ENCODE results near the gene XPO5. TPM values are rescaled to one million over a fixed set of nuclear protein-coding genes. Genes with fewer than 3 reads are reported as not detected.
"Not testable (repeated sequence)": the region's sequence is repeated elsewhere in the genome, so short reads cannot be mapped to it uniquely, and the experiment has no call there.

Gene XPO5
- total RNA-seq, 1 donor from 2014 or later = 53.0 TPM

DNA sequence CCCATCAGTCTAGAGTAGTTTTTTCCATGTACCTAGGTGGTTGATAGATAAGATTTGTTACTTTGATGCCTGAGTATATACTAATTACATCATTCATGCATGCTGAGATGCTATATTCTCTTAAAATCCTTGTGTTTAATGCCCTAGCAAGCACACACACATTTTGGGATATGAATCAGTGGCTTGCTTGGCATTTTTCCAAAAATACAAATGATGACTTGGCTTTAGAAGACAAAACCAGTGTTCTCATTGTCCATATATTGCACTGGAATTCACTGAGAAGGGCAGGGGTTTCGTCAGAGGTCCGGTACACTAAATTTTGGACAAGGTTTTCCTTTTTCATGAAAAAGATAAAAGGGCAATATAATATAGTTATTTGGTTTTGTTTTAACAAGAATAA lies 28.3 kb upstream of the XPO5 start:
- Histone ChIP-seq H3K9me3 (ENCODE audit: insufficient read depth, low read depth, low read length) (no peaks in the 10 kb centered on the region), H3K27ac (ENCODE audit: low read depth, low read length) (peak overlapping the region; percentile 11), H3K79me2 (ENCODE audit: insufficient read depth, low read length) (no peaks in the 10 kb centered on the region), H4K20me1 (ENCODE audit: insufficient read depth, low read length) (peaks cover 8% of the 10 kb centered on the region), H3K9ac (ENCODE audit: low read length) (no peak overlapping the region), H3K27me3 (ENCODE audit: insufficient read depth, low read length) (no peaks in the 10 kb centered on the region), H3K4me1 (ENCODE audit: insufficient read depth, low read length) (peaks cover 5% of the 10 kb centered on the region), H3K4me2 (ENCODE audit: low read length) (peak overlapping the region; percentile 3), H3K4me3 (ENCODE audit: insufficient read depth, low read depth, low read length) (no peak overlapping the region), H3K36me3 (ENCODE audit: insufficient read depth, low read length) (peaks cover 31% of the 10 kb centered on the region), H2AFZ (ENCODE audit: low read depth, low read length) (no peak overlapping the region)
- DNase-seq (ENCODE audit: low read depth) (peak; percentile 84), FAIRE-seq (no peak)
- Mint-ChIP-seq H3K27ac (ENCODE audit: unreplicated experiment) (no peak overlapping the region), H3K4me3 (ENCODE audit: unreplicated experiment) (no peak overlapping the region), H3K36me3 (ENCODE audit: low read depth, unreplicated experiment) (peaks cover 9% of the 10 kb centered on the region), H3K4me1 (ENCODE audit: low read depth, unreplicated experiment) (peaks cover 8% of the 10 kb centered on the region), H3K9me3 (ENCODE audit: unreplicated experiment) (no peaks in the 10 kb centered on the region), H3K27me3 (ENCODE audit: low read depth, unreplicated experiment) (no peaks in the 10 kb centered on the region)
- TF ChIP-seq, protein P1, sequence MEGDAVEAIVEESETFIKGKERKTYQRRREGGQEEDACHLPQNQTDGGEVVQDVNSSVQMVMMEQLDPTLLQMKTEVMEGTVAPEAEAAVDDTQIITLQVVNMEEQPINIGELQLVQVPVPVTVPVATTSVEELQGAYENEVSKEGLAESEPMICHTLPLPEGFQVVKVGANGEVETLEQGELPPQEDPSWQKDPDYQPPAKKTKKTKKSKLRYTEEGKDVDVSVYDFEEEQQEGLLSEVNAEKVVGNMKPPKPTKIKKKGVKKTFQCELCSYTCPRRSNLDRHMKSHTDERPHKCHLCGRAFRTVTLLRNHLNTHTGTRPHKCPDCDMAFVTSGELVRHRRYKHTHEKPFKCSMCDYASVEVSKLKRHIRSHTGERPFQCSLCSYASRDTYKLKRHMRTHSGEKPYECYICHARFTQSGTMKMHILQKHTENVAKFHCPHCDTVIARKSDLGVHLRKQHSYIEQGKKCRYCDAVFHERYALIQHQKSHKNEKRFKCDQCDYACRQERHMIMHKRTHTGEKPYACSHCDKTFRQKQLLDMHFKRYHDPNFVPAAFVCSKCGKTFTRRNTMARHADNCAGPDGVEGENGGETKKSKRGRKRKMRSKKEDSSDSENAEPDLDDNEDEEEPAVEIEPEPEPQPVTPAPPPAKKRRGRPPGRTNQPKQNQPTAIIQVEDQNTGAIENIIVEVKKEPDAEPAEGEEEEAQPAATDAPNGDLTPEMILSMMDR (IDR thresholded peaks at IDR 0.05; ENCODE audit: insufficient read depth, low read depth, low read length) = no peak
- TF ChIP-seq EZH2 (IDR thresholded peaks at IDR 0.05; ENCODE audit: insufficient read depth, low read length) = no peak

DNA sequence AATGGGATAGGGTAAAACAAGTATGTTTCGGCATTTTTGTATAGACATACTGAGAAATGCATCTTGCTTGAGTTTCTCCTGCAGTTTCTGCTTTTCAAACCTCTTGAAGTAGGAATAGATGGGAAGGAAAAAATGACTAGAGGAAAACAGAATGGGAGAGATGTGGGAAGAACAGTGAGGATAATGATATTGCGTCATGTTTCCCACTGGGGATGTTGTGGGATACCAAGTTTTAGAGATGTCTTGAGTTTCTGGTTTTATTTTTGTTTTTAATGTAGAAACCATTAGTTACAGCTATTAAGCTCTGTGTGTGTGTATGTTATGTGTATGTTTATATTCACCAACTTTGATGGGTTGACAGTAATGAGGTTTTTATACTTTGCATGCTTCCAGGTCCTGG lies 24.8 kb upstream of the XPO5 start:
- DNase-seq (ENCODE audit: low read depth) = no peak
- Mint-ChIP-seq H3K4me3 (ENCODE audit: unreplicated experiment) (no peak overlapping the region), H3K36me3 (ENCODE audit: low read depth, unreplicated experiment) (peaks cover 13% of the 10 kb centered on the region), H3K27ac (ENCODE audit: unreplicated experiment) (no peak overlapping the region), H3K27me3 (ENCODE audit: low read depth, unreplicated experiment) (no peaks in the 10 kb centered on the region), H3K9me3 (ENCODE audit: unreplicated experiment) (no peaks in the 10 kb centered on the region), H3K4me1 (ENCODE audit: low read depth, unreplicated experiment) (peaks cover 4% of the 10 kb centered on the region)
- Histone ChIP-seq H3K79me2 (ENCODE audit: insufficient read depth, low read length) (no peaks in the 10 kb centered on the region), H3K4me1 (ENCODE audit: insufficient read depth, low read length) (peaks cover 5% of the 10 kb centered on the region), H3K27ac (ENCODE audit: low read depth, low read length) (no peak overlapping the region), H3K9me3 (ENCODE audit: insufficient read depth, low read depth, low read length) (no peaks in the 10 kb centered on the region), H3K9ac (ENCODE audit: low read length) (no peak overlapping the region), H2AFZ (ENCODE audit: low read depth, low read length) (no peak overlapping the region), H4K20me1 (ENCODE audit: insufficient read depth, low read length) (no peaks in the 10 kb centered on the region), H3K4me3 (ENCODE audit: insufficient read depth, low read depth, low read length) (no peak overlapping the region), H3K27me3 (ENCODE audit: insufficient read depth, low read length) (no peaks in the 10 kb centered on the region), H3K4me2 (ENCODE audit: low read length) (no peak overlapping the region), H3K36me3 (ENCODE audit: insufficient read depth, low read length) (peaks cover 28% of the 10 kb centered on the region)
- FAIRE-seq = no peak
- TF ChIP-seq EZH2 (IDR thresholded peaks at IDR 0.05; ENCODE audit: insufficient read depth, low read length) = no peak

DNA sequence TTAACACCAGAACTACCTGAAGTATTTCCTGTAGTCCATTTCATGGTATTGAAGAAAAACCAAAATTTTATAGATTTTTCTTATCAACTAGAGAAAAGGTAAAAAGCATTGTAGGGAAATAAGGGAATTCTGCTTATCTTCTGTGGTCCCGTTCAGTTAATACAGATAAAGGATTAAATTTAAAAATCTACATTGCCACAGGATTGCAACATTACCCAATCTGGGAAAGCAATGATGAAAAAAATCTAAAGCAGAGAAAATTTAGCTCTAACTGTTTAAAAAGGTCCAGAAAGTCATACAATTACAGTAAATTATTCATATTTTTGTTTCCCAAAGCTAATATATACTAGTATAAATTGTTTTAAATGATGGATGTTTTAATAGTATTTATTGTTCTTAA lies 18.1 kb upstream of the XPO5 start:
- H3K4me3 Mint-ChIP-seq (ENCODE audit: unreplicated experiment) = no peak overlapping the region
- no peaks in the 10 kb centered on the region for H3K9me3 Mint-ChIP-seq (ENCODE audit: unreplicated experiment)
- peaks cover 13% of the 10 kb centered on the region for H3K36me3 ChIP-seq (ENCODE audit: insufficient read depth, low read length)
- peaks cover 3% of the 10 kb centered on the region for H4K20me1 ChIP-seq (ENCODE audit: insufficient read depth, low read length)
- TF ChIP-seq, protein P1 (IDR thresholded peaks at IDR 0.05; ENCODE audit: insufficient read depth, low read depth, low read length) = no peak
- no peak for TF ChIP-seq EZH2 (IDR thresholded peaks at IDR 0.05; ENCODE audit: insufficient read depth, low read length)
- no peaks in the 10 kb centered on the region for H3K27me3 ChIP-seq (ENCODE audit: insufficient read depth, low read length)
- H3K9me3 ChIP-seq (ENCODE audit: insufficient read depth, low read depth, low read length) = no peaks in the 10 kb centered on the region
- no peak for DNase-seq (ENCODE audit: low read depth)
- H3K27ac Mint-ChIP-seq (ENCODE audit: unreplicated experiment) = no peak overlapping the region
- H3K4me1 Mint-ChIP-seq (ENCODE audit: low read depth, unreplicated experiment) = no peaks in the 10 kb centered on the region
- H3K36me3 Mint-ChIP-seq (ENCODE audit: low read depth, unreplicated experiment) = peaks cover 13% of the 10 kb centered on the region
- no peak overlapping the region for H3K4me2 ChIP-seq (ENCODE audit: low read length)
- no peak overlapping the region for H3K4me3 ChIP-seq (ENCODE audit: insufficient read depth, low read depth, low read length)
- FAIRE-seq = no peak
- no peaks in the 10 kb centered on the region for H3K27me3 Mint-ChIP-seq (ENCODE audit: low read depth, unreplicated experiment)
- no peaks in the 10 kb centered on the region for H3K4me1 ChIP-seq (ENCODE audit: insufficient read depth, low read length)
- no peak overlapping the region for H3K27ac ChIP-seq (ENCODE audit: low read depth, low read length)
- H2AFZ ChIP-seq (ENCODE audit: low read depth, low read length) = no peak overlapping the region
- H3K79me2 ChIP-seq (ENCODE audit: insufficient read depth, low read length) = peaks cover 18% of the 10 kb centered on the region
- no peak overlapping the region for H3K9ac ChIP-seq (ENCODE audit: low read length)

DNA sequence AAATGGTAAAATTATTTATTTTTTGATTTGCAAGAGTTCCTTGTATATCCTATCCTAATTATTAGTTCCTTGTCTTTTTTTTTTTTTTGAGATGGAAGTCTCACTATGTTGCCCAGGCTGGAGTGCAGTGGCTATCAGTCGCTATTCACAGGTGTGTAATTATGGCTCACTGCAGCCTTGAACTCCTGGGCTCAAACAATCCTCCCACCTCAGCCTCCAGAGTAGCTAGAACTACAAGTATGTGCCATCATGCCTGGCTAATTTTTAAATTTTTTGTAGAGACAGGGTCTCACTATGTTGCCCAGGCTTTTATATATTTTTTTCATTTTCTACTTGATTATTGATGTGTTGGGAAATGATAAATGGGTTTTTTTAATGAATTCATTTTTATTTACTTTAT lies 13.7 kb upstream of the XPO5 start:
- not testable (repeated sequence) for H3K27me3 ChIP-seq (ENCODE audit: insufficient read depth, low read length); H3K27me3 Mint-ChIP-seq (ENCODE audit: low read depth, unreplicated experiment); FAIRE-seq; H3K27ac ChIP-seq (ENCODE audit: low read depth, low read length); H3K4me3 ChIP-seq (ENCODE audit: insufficient read depth, low read depth, low read length); H3K9me3 Mint-ChIP-seq (ENCODE audit: unreplicated experiment); H3K4me1 ChIP-seq (ENCODE audit: insufficient read depth, low read length); DNase-seq (ENCODE audit: low read depth); H3K4me2 ChIP-seq (ENCODE audit: low read length); H3K4me3 Mint-ChIP-seq (ENCODE audit: unreplicated experiment); H3K4me1 Mint-ChIP-seq (ENCODE audit: low read depth, unreplicated experiment); H2AFZ ChIP-seq (ENCODE audit: low read depth, low read length); H3K9me3 ChIP-seq (ENCODE audit: insufficient read depth, low read depth, low read length); H3K27ac Mint-ChIP-seq (ENCODE audit: unreplicated experiment); H3K9ac ChIP-seq (ENCODE audit: low read length)
- peaks cover 27% of the 10 kb centered on the region for H3K79me2 ChIP-seq (ENCODE audit: insufficient read depth, low read length)
- H3K36me3 ChIP-seq (ENCODE audit: insufficient read depth, low read length) = peaks cover 25% of the 10 kb centered on the region
- peaks cover 15% of the 10 kb centered on the region for H4K20me1 ChIP-seq (ENCODE audit: insufficient read depth, low read length)
- peaks cover 18% of the 10 kb centered on the region for H3K36me3 Mint-ChIP-seq (ENCODE audit: low read depth, unreplicated experiment)
